Liver (tissue), 3 donors: ENCODE results near the gene EMC6.

Source experiments
- ATF3 ChIP-seq: IDR thresholded peaks from 2 replicates; pipeline ENCODE4 v1.6.1; 2016; ENCODE audit warnings: antibody characterized with exemption
- CTCF ChIP-seq: fragments of 150-350 bp; IDR thresholded peaks from 2 replicates; pipeline ENCODE4 v1.5.1; 2017; ENCODE audit warnings: improper control_type of control experiment, low read depth, low read length; ENCODE audit not compliant: missing input control
- EGR1 ChIP-seq, 2 donors: IDR thresholded peaks; 2 replicates each; pipeline ENCODE4 v1.6.1; 2016 to 2018; ENCODE audit warnings: antibody characterized with exemption in 2 of 2, low read depth in 2 of 2
- MAX ChIP-seq: IDR thresholded peaks from 2 replicates; pipeline ENCODE4 v1.6.1; 2016; ENCODE audit warnings: antibody characterized with exemption
- RAD21 ChIP-seq, 2 donors: IDR thresholded peaks; 2 replicates each; pipeline ENCODE4 v1.6.1; 2016; ENCODE audit warnings: antibody characterized with exemption in 2 of 2, mild to moderate bottlenecking in 2 of 2
- REST ChIP-seq: IDR thresholded peaks from 2 replicates; pipeline ENCODE4 v1.6.1; 2016; ENCODE audit warnings: antibody characterized with exemption, mild to moderate bottlenecking
- SP1 ChIP-seq: IDR thresholded peaks from 2 replicates; pipeline ENCODE4 v1.6.1; 2018; ENCODE audit warnings: antibody characterized with exemption, mild to moderate bottlenecking
- YY1 ChIP-seq: IDR thresholded peaks from 2 replicates; pipeline ENCODE4 v1.6.1; 2016; ENCODE audit warnings: antibody characterized with exemption, mild to moderate bottlenecking
- ZBTB33 ChIP-seq: IDR thresholded peaks from 2 replicates; pipeline ENCODE4 v1.6.1; 2016; ENCODE audit warnings: antibody characterized with exemption
- donor health status: healthy.
- donor health status: healthy.

GRCh38 chr17:3718201-3718600 is 49.6 kb downstream of the EMC6 start:
- TF ChIP-seq REST: no peak
- TF ChIP-seq RAD21 (IDR thresholded peaks at IDR 0.05): no peak
- TF ChIP-seq CTCF: no peak
- no peak for TF ChIP-seq MAX
- no peak for TF ChIP-seq SP1
- TF ChIP-seq ZBTB33: no peak
- no peak for TF ChIP-seq EGR1 (IDR thresholded peaks at IDR 0.05; ENCODE audit: low read depth in 2 of 2)
- no peak for TF ChIP-seq YY1
- TF ChIP-seq ATF3: no peak
